Gastrocnemius medialis (tissue), 4 donors: ENCODE data around the gene LMF2.

ENCODE experiments used
- POLR2A ChIP-seq, 2 donors: fragments of 450-650 bp; IDR thresholded peaks; one replicate each; pipeline ENCODE4 v1.6.1; 2017; ENCODE audit warnings: antibody characterized with exemption in 2 of 2, mild to moderate bottlenecking in 2 of 2, moderate library complexity in 2 of 2
- TF ChIP-seq, protein P1 (sequence below), 5 experiments: fragments of 450-650 bp in 3 of 5; fragments of 200-600 bp in 2 of 5; sonication (generic) in 2 of 5; IDR thresholded peaks in 4 of 5; conservative IDR thresholded peaks in 1 of 5; 1 replicate in 4 of 5; 2 replicates in 1 of 5; pipeline ENCODE4 v1.5.1; 2016 to 2019; ENCODE audit warnings: antibody characterized with exemption in 5 of 5, mild to moderate bottlenecking in 3 of 5, moderate library complexity in 3 of 5

DNA sequence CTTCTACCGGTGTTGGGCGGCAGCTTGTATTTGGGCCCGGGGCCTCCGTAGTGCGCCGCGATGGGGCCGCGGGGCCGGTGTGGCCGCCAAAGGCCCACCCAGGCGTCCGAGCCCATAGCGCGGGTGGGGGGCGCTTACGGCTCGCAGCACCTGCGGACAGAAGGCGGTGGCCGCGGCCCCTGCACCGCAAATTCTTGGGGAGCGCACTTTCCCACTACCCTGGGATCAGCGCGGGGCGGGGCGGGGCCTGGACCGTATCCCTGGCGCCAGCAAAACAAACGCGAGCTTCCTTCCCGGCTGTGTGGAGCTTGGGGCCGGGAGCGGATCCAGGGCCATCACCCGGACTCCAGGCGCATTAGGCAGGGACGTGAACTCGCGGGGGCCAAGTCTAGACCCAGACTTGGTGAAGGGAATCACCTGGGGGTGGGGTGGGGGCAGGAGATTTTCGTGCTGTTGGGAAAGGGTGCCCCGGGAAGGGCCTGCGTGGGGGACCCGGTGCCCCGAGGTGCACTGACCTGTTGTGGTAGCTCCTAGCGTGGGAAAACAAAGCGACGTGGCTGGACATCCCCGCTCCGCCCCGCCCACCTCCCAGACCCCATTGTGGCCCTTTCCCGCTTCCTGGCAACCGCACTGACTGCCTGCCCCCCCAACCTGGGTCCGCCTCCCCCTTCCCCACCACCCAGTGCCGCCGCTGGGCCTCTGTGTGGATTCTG, 24.6 kb upstream of the LMF2 start:
- TF ChIP-seq POLR2A (IDR thresholded peaks at IDR 0.05), result peak in 1 of 2 donors; percentile 40
- TF ChIP-seq, protein P1, sequence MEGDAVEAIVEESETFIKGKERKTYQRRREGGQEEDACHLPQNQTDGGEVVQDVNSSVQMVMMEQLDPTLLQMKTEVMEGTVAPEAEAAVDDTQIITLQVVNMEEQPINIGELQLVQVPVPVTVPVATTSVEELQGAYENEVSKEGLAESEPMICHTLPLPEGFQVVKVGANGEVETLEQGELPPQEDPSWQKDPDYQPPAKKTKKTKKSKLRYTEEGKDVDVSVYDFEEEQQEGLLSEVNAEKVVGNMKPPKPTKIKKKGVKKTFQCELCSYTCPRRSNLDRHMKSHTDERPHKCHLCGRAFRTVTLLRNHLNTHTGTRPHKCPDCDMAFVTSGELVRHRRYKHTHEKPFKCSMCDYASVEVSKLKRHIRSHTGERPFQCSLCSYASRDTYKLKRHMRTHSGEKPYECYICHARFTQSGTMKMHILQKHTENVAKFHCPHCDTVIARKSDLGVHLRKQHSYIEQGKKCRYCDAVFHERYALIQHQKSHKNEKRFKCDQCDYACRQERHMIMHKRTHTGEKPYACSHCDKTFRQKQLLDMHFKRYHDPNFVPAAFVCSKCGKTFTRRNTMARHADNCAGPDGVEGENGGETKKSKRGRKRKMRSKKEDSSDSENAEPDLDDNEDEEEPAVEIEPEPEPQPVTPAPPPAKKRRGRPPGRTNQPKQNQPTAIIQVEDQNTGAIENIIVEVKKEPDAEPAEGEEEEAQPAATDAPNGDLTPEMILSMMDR (IDR thresholded peaks at IDR 0.05 in 4 of 5, conservative IDR thresholded peaks at IDR 0.05 in 1 of 5), result no peak
